Panc1 (cell line): Measurements from ENCODE around the gene IGSF21.

ENCODE experiments used
- CTCF ChIP-seq: fragments of 450-650 bp; IDR thresholded peaks from 2 replicates; pipeline ENCODE4 v1.5.1; 2017; ENCODE audit warnings: mild to moderate bottlenecking
- REST ChIP-seq, 2 experiments: IDR thresholded peaks; 2 replicates each; pipeline ENCODE4 v1.6.1; 2011 to 2012; ENCODE audit warnings: low read depth in 2 of 2, control low read depth in 1 of 2, low read length in 1 of 2, mild to moderate bottlenecking in 1 of 2, moderate library complexity in 1 of 2; ENCODE audit not compliant: insufficient read depth in 1 of 2
- SIN3A ChIP-seq: IDR thresholded peaks from 2 replicates; pipeline ENCODE4 v1.6.1; 2012; ENCODE audit warnings: low read depth, mild to moderate bottlenecking, low read length, moderate library complexity, borderline replicate concordance; ENCODE audit not compliant: insufficient read depth
- TCF7L2 ChIP-seq: IDR thresholded peaks from 2 replicates; pipeline ENCODE4 v1.6.1; 2011; ENCODE audit warnings: mild to moderate bottlenecking, low read depth, low read length, inconsistent platforms

- TF ChIP-seq CTCF (no peak), SIN3A (no peak), REST (IDR thresholded peaks at IDR 0.05; ENCODE audit: insufficient read depth in 1 of 2, low read depth in 2 of 2, low read length in 1 of 2) (no peak), TCF7L2 (no peak)
Measured at GRCh38 chr1:18362150-18362549, 254.6 kb downstream of the IGSF21 start.
